Upper lobe of left lung (tissue), 6 donors: Measurements from ENCODE around the gene BRF1. TPM values are rescaled to one million over a fixed set of nuclear protein-coding genes. Genes with fewer than 3 reads are reported as not detected.

Experiments used
- ATAC-seq, 2 donors: fragments of 200-7000 bp; cut with Tn5 transposase; one replicate each; pipeline ENCODE4 v1.9.1; 2022; ENCODE audit warnings: mild to moderate bottlenecking in 2 of 2, moderate library complexity in 2 of 2; ENCODE audit not compliant: low FRiP score in 2 of 2
- DNase-seq, 2 donors: peaks; one replicate each; pipeline ENCODE4 v3.0.0-alpha.2; 2019 to 2020
- H3K27ac ChIP-seq, 4 donors: fragments of 200-600 bp; sonication (generic); one replicate each; pipeline ENCODE4 v1.5.1; 2016 to 2019
- H3K27me3 ChIP-seq, 4 donors: fragments of 200-600 bp; sonication (generic); one replicate each; pipeline ENCODE4 v1.5.1; 2017 to 2019
- H3K36me3 ChIP-seq, 4 donors: fragments of 200-600 bp; sonication (generic); one replicate each; pipeline ENCODE4 v1.5.1; 2016 to 2019
- H3K4me1 ChIP-seq, 4 donors: fragments of 200-600 bp; sonication (generic); one replicate each; pipeline ENCODE4 v1.5.1; 2018 to 2019
- H3K4me3 ChIP-seq, 4 donors: fragments of 200-600 bp; sonication (generic); one replicate each; pipeline ENCODE4 v1.5.1; 2017 to 2019; ENCODE audit warnings: mild to moderate bottlenecking in 2 of 4, moderate library complexity in 1 of 4
- H3K9me3 ChIP-seq, 4 donors: fragments of 200-600 bp; sonication (generic); one replicate each; pipeline ENCODE4 v1.5.1; 2018 to 2019
- CTCF ChIP-seq, 6 experiments: fragments of 450-650 bp in 4 of 6; fragments of 200-600 bp in 2 of 6; sonication (generic) in 2 of 6; IDR thresholded peaks; one replicate each; pipeline ENCODE4 v1.5.1; 2016 to 2019; ENCODE audit warnings: antibody characterized with exemption in 6 of 6
- EP300 ChIP-seq, 4 donors: sonication (generic); formaldehyde crosslinking; IDR thresholded peaks; one replicate each; pipeline ENCODE4 v1.5.1; 2017; ENCODE audit warnings: antibody characterized with exemption in 4 of 4, control low read depth in 2 of 4
- POLR2A ChIP-seq, 4 donors: fragments of 450-650 bp; IDR thresholded peaks; one replicate each; pipeline ENCODE4 v1.5.1; 2016 to 2017; ENCODE audit warnings: antibody characterized with exemption in 4 of 4, mild to moderate bottlenecking in 2 of 4
- POLR2AphosphoS5 ChIP-seq, 2 donors: sonication (generic); formaldehyde crosslinking; IDR thresholded peaks; one replicate each; pipeline ENCODE4 v1.5.1; 2017; ENCODE audit warnings: antibody characterized with exemption in 2 of 2
- WGBS, 2 donors: methylation state at CpG; one replicate each; pipeline ENCODE4 v1.1.5; 2017 to 2018; 5-methylcytosine and 5-hydroxymethylcytosine counted together
- total RNA-seq, 6 donors: library from RNA; depleted of rRNA in 4 of 6; stranded (reverse); fragments of >200 nt in 4 of 6; gene quantifications; one replicate each; pipeline versions ENCODE4 v1.1.0 to v1.2.1, GENCODE V29; 2016 to 2021
- donor health status: DM: no; HTN: no; CAD: no; lungs with moderate emphysema.
- donor health status: DM: no; HTN: yes; CAD: no; lungs with severe emphysema.

The BRF1 gene
- total RNA-seq, 6 donors from 2014 or later: 38.6 to 195 (median 52.7) TPM

- peak overlapping the region in 3 of 4 donors; percentile 42 to 67 (median 64) for H3K27ac ChIP-seq
- TF ChIP-seq POLR2A (IDR thresholded peaks at IDR 0.05) (no peak), EP300 (IDR thresholded peaks at IDR 0.05) (no peak), CTCF (IDR thresholded peaks at IDR 0.05) (no peak), POLR2AphosphoS5 (IDR thresholded peaks at IDR 0.05) (no peak)
- H3K9me3 ChIP-seq: no peaks in the 10 kb centered on the region
- peaks cover 0 to 21% (median 5%) of the 10 kb centered on the region in 4 donors for H3K27me3 ChIP-seq
- no peak overlapping the region for H3K4me3 ChIP-seq
- peak in 1 of 2 donors; percentile 5 for ATAC-seq
- peak; percentile 38 to 80 for DNase-seq
- WGBS, 2 donors: 24 to 82% methylated on average over 2 to 8 of the region's 20 CpGs
- H3K36me3 ChIP-seq: no peaks in the 10 kb centered on the region
- H3K4me1 ChIP-seq: peaks cover 56 to 84% (median 79%) of the 10 kb centered on the region in 4 donors
Measured at GRCh38 chr14:105201925-105202513, 98.8 kb downstream of the BRF1 start.

- Histone ChIP-seq H3K27ac (peak overlapping the region in 3 of 4 donors; percentile 42 to 67 (median 64)), H3K27me3 (peaks cover 0 to 28% (median 11%) of the 10 kb centered on the region in 4 donors), H3K4me1 (peaks cover 63 to 86% (median 83%) of the 10 kb centered on the region in 4 donors), H3K36me3 (no peaks in the 10 kb centered on the region), H3K9me3 (no peaks in the 10 kb centered on the region), H3K4me3 (no peak overlapping the region)
- WGBS, 2 donors: 61 to 74% methylated on average over 6 to 18 of the region's 28 CpGs
- ATAC-seq: no peak
- TF ChIP-seq CTCF (IDR thresholded peaks at IDR 0.05) (peak in 1 of 6 experiments; percentile 11), EP300 (IDR thresholded peaks at IDR 0.05) (no peak)
- DNase-seq: peak in 1 of 2 donors; percentile 74
Measured at GRCh38 chr14:105201156-105201924, 99.5 kb downstream of the BRF1 start.

- DNase-seq (peak in 1 of 2 donors; percentile 81), ATAC-seq (no peak)
- no peak overlapping the region for H3K4me3 ChIP-seq
- peaks cover 67 to 90% (median 87%) of the 10 kb centered on the region in 4 donors for H3K4me1 ChIP-seq
- peaks cover 0 to 35% (median 15%) of the 10 kb centered on the region in 4 donors for H3K27me3 ChIP-seq
- TF ChIP-seq POLR2A (IDR thresholded peaks at IDR 0.05): no peak
- no peak for TF ChIP-seq POLR2AphosphoS5 (IDR thresholded peaks at IDR 0.05)
- TF ChIP-seq EP300 (IDR thresholded peaks at IDR 0.05): no peak
- no peak for TF ChIP-seq CTCF (IDR thresholded peaks at IDR 0.05)
- no peaks in the 10 kb centered on the region for H3K36me3 ChIP-seq
- no peak overlapping the region for H3K27ac ChIP-seq
- WGBS, 2 donors: 88% methylated on average over 16 of the region's 16 CpGs
- H3K9me3 ChIP-seq: no peaks in the 10 kb centered on the region
Measured at GRCh38 chr14:105200641-105201040, 100.2 kb downstream of the BRF1 start.

GRCh38 chr14:105200074-105200473, 100.7 kb downstream of the BRF1 start:
- Histone ChIP-seq H3K36me3 (no peaks in the 10 kb centered on the region), H3K4me3 (no peak overlapping the region), H3K9me3 (no peaks in the 10 kb centered on the region), H3K4me1 (peaks cover 67 to 90% (median 87%) of the 10 kb centered on the region in 4 donors), H3K27ac (peak overlapping the region in 3 of 4 donors; percentile 80 to 88 (median 86)), H3K27me3 (peaks cover 0 to 40% (median 17%) of the 10 kb centered on the region in 4 donors)
- peak in 1 of 2 donors; percentile 69 for DNase-seq
- no peak for ATAC-seq
- TF ChIP-seq CTCF (IDR thresholded peaks at IDR 0.05) (peak in 1 of 6 experiments; percentile 12), POLR2AphosphoS5 (IDR thresholded peaks at IDR 0.05) (no peak)
- WGBS, 2 donors: 80 to 85% methylated on average over 3 to 9 of the region's 10 CpGs
